HG02938 (cell line): ENCODE results near the gene RNF38.
"Not testable (repeated sequence)": the region's sequence is repeated elsewhere in the genome, so short reads cannot be mapped to it uniquely, and the experiment has no call there.

ENCODE experiments used
- ATAC-seq: cut with Tn5 transposase; IDR thresholded peaks from one replicate; pipeline ENCODE4 v1.9.1; 2021; ENCODE audit warnings: mild to moderate bottlenecking, moderate library complexity; ENCODE audit not compliant: unreplicated experiment

RNF38 gene

DNA sequence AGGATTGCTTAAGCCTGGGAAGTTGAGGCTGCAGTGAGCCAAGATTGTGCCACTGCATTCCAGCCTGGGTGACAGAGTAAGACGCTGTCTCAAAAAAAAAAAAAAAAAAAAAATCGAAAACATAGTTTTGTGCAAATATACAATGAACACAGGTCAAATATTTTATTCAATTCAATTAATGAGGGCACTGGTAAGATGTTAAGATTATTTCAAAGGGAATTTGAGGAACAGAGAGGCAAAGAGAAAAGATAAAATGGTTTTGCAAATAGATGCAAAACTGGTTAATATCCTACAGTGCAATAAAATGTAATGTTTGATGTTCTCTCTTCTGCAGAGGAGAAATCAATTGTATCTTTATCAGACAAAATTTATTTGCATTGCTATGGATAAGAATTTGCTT, 102.3 kb downstream of the RNF38 start:
- ATAC-seq: no peak

- not testable (repeated sequence) for ATAC-seq
These were observed 105.1 kb downstream of the RNF38 start for GRCh38 chr9:36294996-36295395.

- ATAC-seq: no peak
These were observed 106.2 kb downstream of the RNF38 start for GRCh38 chr9:36293918-36294317.

DNA sequence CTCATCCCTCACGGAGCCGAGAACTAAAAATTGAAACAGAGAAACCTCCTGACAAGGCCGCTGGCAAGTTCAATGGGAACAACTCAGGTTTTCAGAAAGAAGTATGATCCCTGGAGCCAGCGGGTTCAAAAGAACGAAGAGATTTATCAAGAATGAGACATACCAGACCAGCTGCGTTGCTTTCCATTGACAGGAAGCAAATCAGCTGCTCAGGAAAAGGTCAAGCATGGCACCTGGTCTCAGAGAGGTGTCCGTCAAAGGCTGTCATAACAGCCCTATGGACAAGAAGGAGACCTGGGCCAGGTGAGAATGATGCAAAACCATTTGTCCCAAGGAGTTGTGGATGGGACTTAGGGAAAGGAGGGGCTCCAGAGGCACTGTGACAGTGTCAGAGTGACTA, 106.9 kb downstream of the RNF38 start:
- no peak for ATAC-seq

GRCh38 chr9:36292641-36293040, 107.4 kb downstream of the RNF38 start:
- no peak for ATAC-seq

GRCh38 chr9:36290996-36291395, 109.1 kb downstream of the RNF38 start:
- no peak for ATAC-seq

DNA sequence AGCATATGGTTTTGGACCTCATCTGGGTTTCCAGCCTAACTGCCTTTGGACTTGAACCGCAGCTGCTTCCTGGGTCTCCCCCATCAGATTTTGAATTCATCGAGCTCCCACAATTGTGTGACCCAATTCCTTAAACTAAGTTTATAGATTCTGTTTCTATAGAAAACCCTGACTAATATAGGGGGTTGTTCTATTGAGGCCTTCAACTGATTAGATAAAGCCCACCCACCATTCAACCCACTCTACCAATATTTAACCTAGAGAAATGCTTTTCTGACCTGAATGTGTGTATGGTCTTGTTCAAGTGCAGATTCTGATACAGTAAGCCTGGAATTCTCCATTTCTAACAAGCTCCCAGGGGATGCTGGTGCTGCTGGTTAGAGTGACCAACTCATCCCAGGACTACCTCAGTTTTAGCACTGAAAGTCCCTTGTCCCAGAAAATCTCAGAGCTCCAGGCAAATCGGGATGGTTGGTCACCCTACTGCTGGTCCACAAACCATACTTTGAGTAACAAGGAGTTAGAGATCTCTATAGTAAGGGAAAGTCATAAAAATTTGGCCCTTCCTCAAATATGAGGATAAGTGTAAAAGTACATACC, 110.1 kb downstream of the RNF38 start:
- ATAC-seq: no peak

DNA sequence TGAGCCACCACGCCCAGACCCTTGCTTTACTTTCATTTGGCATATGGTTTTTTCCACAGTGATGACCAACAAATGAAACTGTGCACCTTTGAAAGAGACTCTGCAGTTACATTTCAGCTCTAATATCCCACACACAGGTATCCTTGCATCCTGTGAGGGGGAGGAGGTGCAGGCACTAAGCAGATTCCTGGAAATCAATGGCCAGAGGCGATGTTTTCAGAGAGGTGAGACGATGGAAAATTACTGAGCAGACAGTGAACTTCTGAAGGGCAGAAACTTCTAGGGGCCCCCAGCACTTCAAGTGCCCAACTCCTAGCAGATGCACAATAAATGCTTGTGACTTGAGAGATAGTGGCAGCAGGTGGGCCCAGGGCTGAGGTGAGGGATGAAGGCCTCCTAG, 112.0 kb downstream of the RNF38 start:
- no peak for ATAC-seq
